ENCODE results near the gene KCNQ1OT1. TPM values are rescaled to one million over a fixed set of nuclear protein-coding genes. Genes with fewer than 3 reads are reported as not detected.

Gene KCNQ1OT1
- total RNA-seq, 2 donors from 2014 or later = 1.0 to 2.1 TPM

DNA sequence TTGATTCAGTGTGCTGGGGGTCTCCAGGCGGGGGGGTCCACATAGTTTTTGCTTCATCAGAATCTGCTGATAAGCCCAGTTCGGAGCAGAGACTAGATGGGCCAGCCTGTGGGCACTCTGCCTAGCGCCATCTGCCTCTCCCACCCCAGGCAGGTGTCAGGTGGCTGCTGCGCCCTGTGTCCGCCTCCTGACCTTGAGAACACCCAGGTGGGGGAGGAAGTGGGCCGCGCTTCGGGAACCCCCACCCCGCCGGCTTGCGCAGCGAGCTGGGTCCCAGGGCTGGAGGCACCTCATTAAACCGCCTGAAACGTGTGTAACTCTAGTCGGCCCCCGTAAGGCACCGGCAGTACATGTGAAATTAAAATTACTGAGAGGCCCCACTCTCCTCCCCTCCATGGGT lies 141.4 kb downstream of the KCNQ1OT1 start:
- intact Hi-C loops (cut with DNase I) = no loop called here
- no peaks in the 10 kb centered on the region for H3K27me3 ChIP-seq (replicated peaks; ENCODE audit: insufficient read depth)
- no peaks in the 10 kb centered on the region for H3K36me3 ChIP-seq
- H3K4me1 ChIP-seq (replicated peaks) = no peaks in the 10 kb centered on the region
- DNase-seq (ENCODE audit: low spot score) = no peak
- no peak overlapping the region for H3K4me3 ChIP-seq
- H3K27ac ChIP-seq = no peak overlapping the region
- TF ChIP-seq CTCF (IDR thresholded peaks at IDR 0.05) (no peak), POLR2A (IDR thresholded peaks at IDR 0.05) (no peak), POLR2AphosphoS5 (IDR thresholded peaks at IDR 0.05) (no peak)
- 91% methylated on average over 17 of the region's 17 CpGs for WGBS
- H3K9me3 ChIP-seq = no peaks in the 10 kb centered on the region

Small RNA genes within 50 kb of the gene (small RNA-seq; reads per million reads assigned to genes)
- gene RF01947 = 0 reads per million in 2 donors
- 0 reads per million in 2 donors for gene RF01948
- gene RF01950 = 0 reads per million in 2 donors

Other genes with a start within 250 kb of the KCNQ1OT1 start
- gene CDKN1C, start 185.8 kb upstream of the KCNQ1OT1 start, total RNA-seq = 10 to 100 TPM; 36.5 to 42.7 TPM
- 10 to 100 TPM; 12.4 to 20.4 TPM for gene PHLDA2, start 229.4 kb upstream of the KCNQ1OT1 start, total RNA-seq